H9 (cell line): ENCODE measurements around the gene SAV1. TPM values are rescaled to one million over a fixed set of nuclear protein-coding genes. Genes with fewer than 3 reads are reported as not detected.
A peak's percentile ranks its signal among the peaks of the same experiment; 100 is the strongest.

Experiments used
- DNase-seq: peaks from one replicate; pipeline ENCODE4 v3.0.0-alpha.2; 2017
- H2AFZ ChIP-seq: one replicate; pipeline ENCODE4 v1.6.1; 2013; ENCODE audit warnings: mild to moderate bottlenecking, low read length, control low read depth, moderate library complexity
- H2AK5ac ChIP-seq: 2 replicates; pipeline ENCODE4 v1.6.1; 2013; ENCODE audit warnings: low read length, control low read depth, mixed read lengths; ENCODE audit not compliant: insufficient read length
- H2BK120ac ChIP-seq: one replicate; pipeline ENCODE4 v1.6.1; 2013; ENCODE audit warnings: low read depth, mild to moderate bottlenecking, low read length, control low read depth, inconsistent platforms; ENCODE audit not compliant: poor library complexity, severe bottlenecking
- H2BK12ac ChIP-seq: 2 replicates; pipeline ENCODE4 v1.6.1; 2013; ENCODE audit warnings: low read length, control low read depth, mixed read lengths, low read depth; ENCODE audit not compliant: insufficient read length
- H2BK15ac ChIP-seq: 2 replicates; pipeline ENCODE4 v1.6.1; 2013; ENCODE audit warnings: low read depth, low read length, control low read depth
- H2BK20ac ChIP-seq: one replicate; pipeline ENCODE4 v1.6.1; 2013; ENCODE audit warnings: low read depth, mild to moderate bottlenecking, low read length, control low read depth, inconsistent platforms; ENCODE audit not compliant: poor library complexity, severe bottlenecking
- H2BK5ac ChIP-seq: 2 replicates; pipeline ENCODE4 v1.6.1; 2013; ENCODE audit warnings: low read length, control low read depth, mixed read lengths; ENCODE audit not compliant: insufficient read length
- H3K14ac ChIP-seq: 2 replicates; pipeline ENCODE4 v1.6.1; 2013; ENCODE audit warnings: low read length, control low read depth; ENCODE audit not compliant: insufficient read depth
- H3K18ac ChIP-seq: 2 replicates; pipeline ENCODE4 v1.6.1; 2013; ENCODE audit warnings: low read depth, mild to moderate bottlenecking, mixed read lengths, low read length, control low read depth; ENCODE audit not compliant: insufficient read length
- H3K23ac ChIP-seq: 2 replicates; pipeline ENCODE4 v1.6.1; 2013; ENCODE audit warnings: low read length, control low read depth, mixed read lengths, low read depth; ENCODE audit not compliant: insufficient read length
- H3K23me2 ChIP-seq: 2 replicates; pipeline ENCODE4 v1.6.1; 2013; ENCODE audit warnings: low read depth, mild to moderate bottlenecking, mixed read lengths, low read length, control low read depth; ENCODE audit not compliant: insufficient read length, poor library complexity, severe bottlenecking
- H3K27ac ChIP-seq: 2 replicates; pipeline ENCODE4 v1.5.1; 2013; ENCODE audit warnings: low read length, control low read depth, mixed read lengths, low read depth; ENCODE audit not compliant: insufficient read length
- H3K27me3 ChIP-seq: 2 replicates; pipeline ENCODE4 v1.6.1; 2013; ENCODE audit warnings: low read length, control low read depth, inconsistent platforms; ENCODE audit not compliant: insufficient read depth
- H3K4ac ChIP-seq: 2 replicates; pipeline ENCODE4 v1.6.1; 2013; ENCODE audit warnings: low read depth, mild to moderate bottlenecking, control low read depth, inconsistent platforms, low read length, moderate library complexity
- H3K4me1 ChIP-seq: 2 replicates; pipeline ENCODE4 v1.6.1; 2013; ENCODE audit warnings: low read length, control low read depth, inconsistent platforms; ENCODE audit not compliant: insufficient read depth
- H3K4me2 ChIP-seq: 2 replicates; pipeline ENCODE4 v1.6.1; 2013; ENCODE audit warnings: low read length, control low read depth, mixed read lengths; ENCODE audit not compliant: insufficient read length, insufficient read depth
- H3K56ac ChIP-seq: 2 replicates; pipeline ENCODE4 v1.6.1; 2013; ENCODE audit warnings: low read depth, mild to moderate bottlenecking, mixed read lengths, low read length, control low read depth; ENCODE audit not compliant: insufficient read length
- H3K79me1 ChIP-seq: 2 replicates; pipeline ENCODE4 v1.6.1; 2013; ENCODE audit warnings: low read depth, mild to moderate bottlenecking, moderate library complexity, low read length, control low read depth, inconsistent platforms; ENCODE audit not compliant: insufficient read depth, poor library complexity, severe bottlenecking
- H3K79me2 ChIP-seq: 2 replicates; pipeline ENCODE4 v1.6.1; 2013; ENCODE audit warnings: low read length, control low read depth, inconsistent platforms; ENCODE audit not compliant: insufficient read depth
- H3K9ac ChIP-seq: 2 replicates; pipeline ENCODE4 v1.6.1; 2013; ENCODE audit warnings: low read length, control low read depth, mixed read lengths; ENCODE audit not compliant: insufficient read length; ENCODE audit errors: extremely low read depth
- H3K9me3 ChIP-seq: one replicate; pipeline ENCODE4 v1.6.1; 2013; ENCODE audit warnings: low read depth, low read length, inconsistent platforms; ENCODE audit not compliant: control insufficient read depth
- H3T11ph ChIP-seq: one replicate; pipeline ENCODE4 v1.6.1; 2013; ENCODE audit warnings: mild to moderate bottlenecking, low read length, control low read depth, inconsistent platforms
- H4K20me1 ChIP-seq: one replicate; pipeline ENCODE4 v1.6.1; 2013; ENCODE audit not compliant: control insufficient read depth, insufficient read length, insufficient read depth
- H4K5ac ChIP-seq: 2 replicates; pipeline ENCODE4 v1.6.1; 2013; ENCODE audit warnings: low read depth, mild to moderate bottlenecking, mixed read lengths, low read length, control low read depth; ENCODE audit not compliant: insufficient read length
- H4K8ac ChIP-seq: replicated peaks from 2 replicates; pipeline ENCODE4 v1.6.1; 2013; ENCODE audit warnings: low read length, control low read depth, mixed read lengths, low read depth; ENCODE audit not compliant: insufficient read length
- H4K91ac ChIP-seq: 2 replicates; pipeline ENCODE4 v1.6.1; 2013; ENCODE audit warnings: low read depth, mild to moderate bottlenecking, moderate library complexity, mixed read lengths, low read length, control low read depth; ENCODE audit not compliant: insufficient read length
- H3K27ac Mint-ChIP-seq, 3 experiments: 2 replicates in 2 of 3; 3 replicates in 1 of 3; pipeline ENCODE4 v1.8.0; 2020 to 2021; ENCODE audit warnings: mixed read lengths in 3 of 3, mild to moderate bottlenecking in 1 of 3, moderate library complexity in 1 of 3
- H3K27me3 Mint-ChIP-seq: 2 replicates; pipeline ENCODE4 v1.8.0; 2021; ENCODE audit warnings: low read depth, mild to moderate bottlenecking, moderate library complexity, mixed read lengths
- H3K36me3 Mint-ChIP-seq, 3 experiments: 2 replicates in 2 of 3; 3 replicates in 1 of 3; pipeline ENCODE4 v1.8.0; 2020 to 2021; ENCODE audit warnings: low read depth in 3 of 3, mixed read lengths in 3 of 3; ENCODE audit not compliant: insufficient read depth in 1 of 3
- H3K4me1 Mint-ChIP-seq, 2 experiments: 2 replicates each; pipeline ENCODE4 v1.8.0; 2020; ENCODE audit warnings: mixed read lengths in 2 of 2
- H3K4me3 Mint-ChIP-seq, 2 experiments: 2 replicates in 1 of 2; 3 replicates in 1 of 2; pipeline ENCODE4 v1.8.0; 2020 to 2021; ENCODE audit warnings: mild to moderate bottlenecking in 2 of 2, mixed read lengths in 2 of 2, moderate library complexity in 1 of 2
- H3K9me3 Mint-ChIP-seq, 2 experiments: 2 replicates in 1 of 2; 3 replicates in 1 of 2; pipeline ENCODE4 v1.8.0; 2020; ENCODE audit warnings: mild to moderate bottlenecking in 2 of 2, mixed read lengths in 2 of 2, moderate library complexity in 1 of 2
- total RNA-seq: library from RNA; stranded (reverse); gene quantifications from 2 replicates; pipeline ENCODE4 v1.2.1, GENCODE V29; 2021
- TF ChIP-seq, protein P1 (sequence below): fragments of 200-600 bp; sonication (generic); conservative IDR thresholded peaks from 3 replicates; pipeline ENCODE4 v1.8.0; 2021; ENCODE audit warnings: antibody characterized with exemption, mild to moderate bottlenecking

Gene SAV1
- total RNA-seq, 1 experiment from 2014 or later = 57.3 TPM

DNA sequence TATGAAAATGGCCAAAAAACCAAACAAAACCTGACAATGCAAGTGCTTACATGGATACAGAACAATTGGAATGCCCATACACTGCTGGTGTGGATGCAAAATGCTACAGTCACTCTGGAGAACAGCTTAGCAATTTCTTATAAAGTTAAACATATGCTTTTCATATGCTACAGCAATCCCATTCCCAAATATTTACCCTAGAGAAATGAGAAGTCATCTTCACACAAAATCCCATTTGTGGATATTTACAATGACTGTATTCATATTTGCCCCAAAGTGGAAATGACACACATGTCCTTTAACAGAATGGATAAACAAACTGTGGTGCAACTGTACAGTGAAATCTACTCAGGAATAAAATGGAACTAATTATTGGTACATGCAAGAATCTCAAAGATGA is 20.4 kb downstream of the SAV1 start:
- no peak overlapping the region for H2BK15ac ChIP-seq
- no peak overlapping the region for H4K5ac ChIP-seq
- no peak overlapping the region for H3K4me2 ChIP-seq
- H3K9me3 ChIP-seq = no peaks in the 10 kb centered on the region
- H3K14ac ChIP-seq = no peak overlapping the region
- no peak overlapping the region for H2AFZ ChIP-seq
- Mint-ChIP-seq H3K36me3 (peaks cover 3 to 28% (median 23%) of the 10 kb centered on the region in 3 experiments; a peak in 5 of 7 replicates), H3K4me1 (peaks cover 0 to 19% of the 10 kb centered on the region in 2 experiments; a peak in 2 of 4 replicates), H3K27ac (peak overlapping the region in 1 of 3 experiments; percentile 74; a peak in 1 of 7 replicates), H3K9me3 (no peaks in the 10 kb centered on the region), H3K4me3 (no peak overlapping the region), H3K27me3 (no peaks in the 10 kb centered on the region)
- peaks cover 17% of the 10 kb centered on the region; the same call in 1 of the 2 replicates for H3K79me2 ChIP-seq
- H3K4ac ChIP-seq = no peak overlapping the region
- no peak overlapping the region for H3K27ac ChIP-seq
- no peaks in the 10 kb centered on the region for H4K20me1 ChIP-seq
- no peak overlapping the region for H2BK20ac ChIP-seq
- no peak overlapping the region for H3K56ac ChIP-seq
- peaks cover 7% of the 10 kb centered on the region for H3K79me1 ChIP-seq
- H2BK12ac ChIP-seq = no peak overlapping the region
- no peak overlapping the region for H3K18ac ChIP-seq
- TF ChIP-seq, protein P1, sequence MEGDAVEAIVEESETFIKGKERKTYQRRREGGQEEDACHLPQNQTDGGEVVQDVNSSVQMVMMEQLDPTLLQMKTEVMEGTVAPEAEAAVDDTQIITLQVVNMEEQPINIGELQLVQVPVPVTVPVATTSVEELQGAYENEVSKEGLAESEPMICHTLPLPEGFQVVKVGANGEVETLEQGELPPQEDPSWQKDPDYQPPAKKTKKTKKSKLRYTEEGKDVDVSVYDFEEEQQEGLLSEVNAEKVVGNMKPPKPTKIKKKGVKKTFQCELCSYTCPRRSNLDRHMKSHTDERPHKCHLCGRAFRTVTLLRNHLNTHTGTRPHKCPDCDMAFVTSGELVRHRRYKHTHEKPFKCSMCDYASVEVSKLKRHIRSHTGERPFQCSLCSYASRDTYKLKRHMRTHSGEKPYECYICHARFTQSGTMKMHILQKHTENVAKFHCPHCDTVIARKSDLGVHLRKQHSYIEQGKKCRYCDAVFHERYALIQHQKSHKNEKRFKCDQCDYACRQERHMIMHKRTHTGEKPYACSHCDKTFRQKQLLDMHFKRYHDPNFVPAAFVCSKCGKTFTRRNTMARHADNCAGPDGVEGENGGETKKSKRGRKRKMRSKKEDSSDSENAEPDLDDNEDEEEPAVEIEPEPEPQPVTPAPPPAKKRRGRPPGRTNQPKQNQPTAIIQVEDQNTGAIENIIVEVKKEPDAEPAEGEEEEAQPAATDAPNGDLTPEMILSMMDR = no peak
- no peak overlapping the region for H2AK5ac ChIP-seq
- no peak for DNase-seq
- no peak overlapping the region for H4K91ac ChIP-seq
- no peak overlapping the region for H3T11ph ChIP-seq
- no peak overlapping the region for H2BK120ac ChIP-seq
- H2BK5ac ChIP-seq = no peak overlapping the region
- no peak overlapping the region for H4K8ac ChIP-seq
- no peak overlapping the region for H3K23ac ChIP-seq
- H3K23me2 ChIP-seq = no peaks in the 10 kb centered on the region
- H3K9ac ChIP-seq = no peak overlapping the region
- no peaks in the 10 kb centered on the region; the same call in 1 of the 2 replicates for H3K4me1 ChIP-seq
- H3K27me3 ChIP-seq = no peaks in the 10 kb centered on the region
